ENCODE measurements around the gene GPR42.

Gene GPR42

DNA sequence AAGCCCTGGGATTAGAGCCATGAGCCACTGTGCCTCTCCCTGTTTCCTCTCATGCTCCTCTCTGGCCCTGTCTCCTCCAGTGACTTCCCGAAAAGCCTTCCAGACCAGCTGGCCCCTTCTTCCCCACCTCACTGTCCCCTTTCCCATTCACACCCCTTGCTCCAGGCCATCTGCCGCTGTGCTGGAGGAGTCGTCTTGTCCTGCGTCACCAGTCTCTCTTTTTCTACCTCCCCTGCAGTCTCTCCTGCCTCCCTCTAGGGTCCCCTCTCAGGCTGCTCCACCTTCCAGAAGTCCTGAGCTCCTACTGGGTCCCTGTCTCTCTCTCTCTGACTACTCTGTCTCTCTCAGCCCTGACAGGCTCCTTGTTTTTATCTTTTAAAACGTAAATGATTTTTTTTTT is 28.4 kb upstream of the GPR42 start:
- H2AFZ ChIP-seq (ENCODE audit: low read depth), result no peak overlapping the region
- no peaks in the 10 kb centered on the region for H3K79me2 ChIP-seq (ENCODE audit: insufficient read depth, low read depth)
- H3K27me3 ChIP-seq (ENCODE audit: insufficient read depth, low read depth), result peaks cover 67% of the 10 kb centered on the region
- no peak overlapping the region for H3K9ac ChIP-seq
- H4K20me1 ChIP-seq (ENCODE audit: insufficient read depth), result no peaks in the 10 kb centered on the region
- TF ChIP-seq, protein P1, sequence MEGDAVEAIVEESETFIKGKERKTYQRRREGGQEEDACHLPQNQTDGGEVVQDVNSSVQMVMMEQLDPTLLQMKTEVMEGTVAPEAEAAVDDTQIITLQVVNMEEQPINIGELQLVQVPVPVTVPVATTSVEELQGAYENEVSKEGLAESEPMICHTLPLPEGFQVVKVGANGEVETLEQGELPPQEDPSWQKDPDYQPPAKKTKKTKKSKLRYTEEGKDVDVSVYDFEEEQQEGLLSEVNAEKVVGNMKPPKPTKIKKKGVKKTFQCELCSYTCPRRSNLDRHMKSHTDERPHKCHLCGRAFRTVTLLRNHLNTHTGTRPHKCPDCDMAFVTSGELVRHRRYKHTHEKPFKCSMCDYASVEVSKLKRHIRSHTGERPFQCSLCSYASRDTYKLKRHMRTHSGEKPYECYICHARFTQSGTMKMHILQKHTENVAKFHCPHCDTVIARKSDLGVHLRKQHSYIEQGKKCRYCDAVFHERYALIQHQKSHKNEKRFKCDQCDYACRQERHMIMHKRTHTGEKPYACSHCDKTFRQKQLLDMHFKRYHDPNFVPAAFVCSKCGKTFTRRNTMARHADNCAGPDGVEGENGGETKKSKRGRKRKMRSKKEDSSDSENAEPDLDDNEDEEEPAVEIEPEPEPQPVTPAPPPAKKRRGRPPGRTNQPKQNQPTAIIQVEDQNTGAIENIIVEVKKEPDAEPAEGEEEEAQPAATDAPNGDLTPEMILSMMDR (conservative IDR thresholded peaks at IDR 0.05; ENCODE audit: low read depth, low read length), result no peak
- no peak overlapping the region for H3K27ac ChIP-seq
- H3K4me3 ChIP-seq (IDR thresholded peaks at IDR 0.05; ENCODE audit: insufficient read depth, low read depth, low read length), result no peak overlapping the region
- H3K36me3 ChIP-seq (ENCODE audit: insufficient read depth), result no peaks in the 10 kb centered on the region
- no peaks in the 10 kb centered on the region for H3K4me1 ChIP-seq (ENCODE audit: low read depth, poor library complexity, severe bottlenecking)
- H3K4me2 ChIP-seq, result no peak overlapping the region

DNA sequence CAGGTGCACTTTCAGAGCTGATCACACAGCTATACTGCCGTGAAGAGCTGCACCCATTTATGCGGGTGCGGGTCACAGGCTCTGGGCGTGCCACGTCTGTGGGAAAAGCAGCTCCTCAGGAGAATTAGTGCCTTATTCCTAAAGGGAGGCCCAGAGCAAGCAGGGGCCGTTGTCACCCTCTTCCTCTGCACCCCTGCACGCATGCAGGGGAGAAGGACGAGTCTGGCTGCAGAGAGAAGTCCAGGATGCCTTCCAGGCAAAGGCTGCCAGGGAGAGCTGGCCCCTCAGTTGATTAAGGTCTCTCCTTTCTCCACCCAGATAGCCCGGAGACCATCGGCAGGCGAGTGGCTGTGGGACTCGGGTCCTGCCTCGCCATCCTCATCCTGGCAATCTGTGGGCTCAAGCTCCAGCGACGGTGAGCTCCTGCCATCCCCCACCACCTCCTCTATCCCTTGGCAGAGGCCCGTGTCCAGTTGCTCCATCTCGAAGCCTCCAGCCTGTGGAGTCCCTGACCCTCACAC is 26.3 kb upstream of the GPR42 start:
- TF ChIP-seq, protein P1 (conservative IDR thresholded peaks at IDR 0.05; ENCODE audit: low read depth, low read length), result no peak
- Histone ChIP-seq H3K27ac (no peak overlapping the region), H4K20me1 (ENCODE audit: insufficient read depth) (no peaks in the 10 kb centered on the region), H3K36me3 (ENCODE audit: insufficient read depth) (no peaks in the 10 kb centered on the region), H3K4me3 (IDR thresholded peaks at IDR 0.05; ENCODE audit: insufficient read depth, low read depth, low read length) (no peak overlapping the region), H3K27me3 (ENCODE audit: insufficient read depth, low read depth) (peaks cover 74% of the 10 kb centered on the region), H3K9ac (no peak overlapping the region), H3K79me2 (ENCODE audit: insufficient read depth, low read depth) (no peaks in the 10 kb centered on the region), H3K4me1 (ENCODE audit: low read depth, poor library complexity, severe bottlenecking) (no peaks in the 10 kb centered on the region), H3K4me2 (no peak overlapping the region), H2AFZ (ENCODE audit: low read depth) (no peak overlapping the region)

GRCh38 chr19:35345671-35346111 is 25.2 kb upstream of the GPR42 start:
- H2AFZ ChIP-seq (ENCODE audit: low read depth), result no peak overlapping the region
- no peaks in the 10 kb centered on the region for H3K79me2 ChIP-seq (ENCODE audit: insufficient read depth, low read depth)
- H3K9ac ChIP-seq, result no peak overlapping the region
- no peak overlapping the region for H3K27ac ChIP-seq
- TF ChIP-seq, protein P1 (conservative IDR thresholded peaks at IDR 0.05; ENCODE audit: low read depth, low read length), result no peak
- no peaks in the 10 kb centered on the region for H4K20me1 ChIP-seq (ENCODE audit: insufficient read depth)
- no peaks in the 10 kb centered on the region for H3K4me1 ChIP-seq (ENCODE audit: low read depth, poor library complexity, severe bottlenecking)
- no peaks in the 10 kb centered on the region for H3K36me3 ChIP-seq (ENCODE audit: insufficient read depth)
- H3K27me3 ChIP-seq (ENCODE audit: insufficient read depth, low read depth), result peaks cover 72% of the 10 kb centered on the region
- no peak overlapping the region for H3K4me2 ChIP-seq
- no peak overlapping the region for H3K4me3 ChIP-seq (IDR thresholded peaks at IDR 0.05; ENCODE audit: insufficient read depth, low read depth, low read length)

DNA sequence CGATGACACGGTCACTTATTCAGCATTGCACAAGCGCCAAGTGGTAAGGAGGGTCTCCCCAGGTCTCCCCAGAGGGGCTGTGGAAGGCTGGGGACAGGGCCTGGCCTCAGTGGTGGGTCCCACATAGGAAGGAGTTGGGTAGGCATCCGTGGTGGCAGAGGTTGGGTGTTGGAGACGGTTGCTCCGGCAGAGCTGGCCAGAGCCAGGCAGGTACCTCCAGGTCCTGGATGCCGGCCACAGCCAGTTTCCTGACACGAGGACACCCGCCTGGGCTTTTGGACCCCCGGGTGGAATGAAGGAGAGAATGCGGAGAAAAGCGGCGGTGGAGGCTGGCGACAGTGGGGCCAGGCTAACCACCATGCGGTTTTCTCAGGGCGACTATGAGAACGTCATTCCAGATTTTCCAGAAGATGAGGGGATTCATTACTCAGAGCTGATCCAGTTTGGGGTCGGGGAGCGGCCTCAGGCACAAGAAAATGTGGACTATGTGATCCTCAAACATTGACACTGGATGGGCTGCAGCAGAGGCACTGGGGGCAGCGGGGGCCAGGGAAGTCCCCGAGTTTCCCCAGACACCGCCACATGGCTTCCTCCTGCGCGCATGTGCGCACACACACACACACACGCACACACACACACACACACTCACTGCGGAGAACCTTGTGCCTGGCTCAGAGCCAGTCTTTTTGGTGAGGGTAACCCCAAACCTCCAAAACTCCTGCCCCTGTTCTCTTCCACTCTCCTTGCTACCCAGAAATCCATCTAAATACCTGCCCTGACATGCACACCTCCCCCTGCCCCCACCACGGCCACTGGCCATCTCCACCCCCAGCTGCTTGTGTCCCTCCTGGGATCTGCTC is 24.4 kb upstream of the GPR42 start:
- peaks cover 69% of the 10 kb centered on the region for H3K27me3 ChIP-seq (ENCODE audit: insufficient read depth, low read depth)
- no peaks in the 10 kb centered on the region for H3K36me3 ChIP-seq (ENCODE audit: insufficient read depth)
- H3K4me2 ChIP-seq, result no peak overlapping the region
- H3K4me1 ChIP-seq (ENCODE audit: low read depth, poor library complexity, severe bottlenecking), result no peaks in the 10 kb centered on the region
- no peak overlapping the region for H3K9ac ChIP-seq
- no peak overlapping the region for H2AFZ ChIP-seq (ENCODE audit: low read depth)
- H3K4me3 ChIP-seq (IDR thresholded peaks at IDR 0.05; ENCODE audit: insufficient read depth, low read depth, low read length), result no peak overlapping the region
- no peaks in the 10 kb centered on the region for H3K79me2 ChIP-seq (ENCODE audit: insufficient read depth, low read depth)
- no peak overlapping the region for H3K27ac ChIP-seq
- no peaks in the 10 kb centered on the region for H4K20me1 ChIP-seq (ENCODE audit: insufficient read depth)
- TF ChIP-seq, protein P1 (conservative IDR thresholded peaks at IDR 0.05; ENCODE audit: low read depth, low read length), result no peak

Measured in KMS-11 (cell line).